ENCODE data around the gene ABCA2. TPM values are rescaled to one million over a fixed set of nuclear protein-coding genes. Genes with fewer than 3 reads are reported as not detected.

ABCA2 gene
- total RNA-seq, 2 experiments from 2014 or later = 4.1 to 4.7 TPM

GRCh38 chr9:137050570-137050969 lies 22.5 kb upstream of the ABCA2 start:
- no peak for DNase-seq
- no peak overlapping the region for H3K4me3 Mint-ChIP-seq
- CTCF ChIA-PET = no interaction called here
- H3K9me3 Mint-ChIP-seq = no peaks in the 10 kb centered on the region
- H3K27ac Mint-ChIP-seq = no peak overlapping the region
- H3K4me1 Mint-ChIP-seq (ENCODE audit: low read depth) = peaks cover 7% of the 10 kb centered on the region
- intact Hi-C loops (cut with micrococcal nuclease) = loop anchor here (2.0 kb wide), 1 partner anchor 120 kb away; the partner anchor contains the start of gene LRRC26
- peaks cover 34% of the 10 kb centered on the region for H3K27me3 Mint-ChIP-seq (ENCODE audit: low read depth)
- H3K36me3 Mint-ChIP-seq (ENCODE audit: low read depth) = no peaks in the 10 kb centered on the region

GRCh38 chr9:137049544-137050449 lies 21.8 kb upstream of the ABCA2 start:
- Mint-ChIP-seq H3K4me1 (ENCODE audit: low read depth) (peaks cover 12% of the 10 kb centered on the region), H3K27ac (no peak overlapping the region), H3K4me3 (no peak overlapping the region), H3K27me3 (ENCODE audit: low read depth) (peaks cover 39% of the 10 kb centered on the region), H3K9me3 (no peaks in the 10 kb centered on the region), H3K36me3 (ENCODE audit: low read depth) (no peaks in the 10 kb centered on the region)
- CTCF ChIA-PET = interaction anchor here (0.6 to 1.9 kb wide), 9 partner anchors 10 to 539 kb away, joined by 3 to 8 read pairs (median 3); partner anchors contain the start of gene SAPCD2
- intact Hi-C loops (cut with micrococcal nuclease) = loop anchor here (2.0 to 5.0 kb wide), 3 partner anchors 78 to 188 kb away; partner anchors contain the start of gene LRRC26
- DNase-seq = peak; percentile 77

- intact Hi-C loops (cut with micrococcal nuclease) = loop anchor here (5.0 kb wide), 2 partner anchors 78 to 188 kb away; no protein-coding TSS in a partner anchor
- CTCF ChIA-PET = interaction anchor here (0.6 to 1.9 kb wide), 11 partner anchors 9 to 540 kb away, joined by 3 to 8 read pairs (median 3); partner anchors contain the start of gene SAPCD2
- no peak for DNase-seq
- Mint-ChIP-seq H3K4me1 (ENCODE audit: low read depth) (peaks cover 14% of the 10 kb centered on the region), H3K36me3 (ENCODE audit: low read depth) (no peaks in the 10 kb centered on the region), H3K4me3 (no peak overlapping the region), H3K27me3 (ENCODE audit: low read depth) (peaks cover 47% of the 10 kb centered on the region), H3K27ac (no peak overlapping the region), H3K9me3 (no peaks in the 10 kb centered on the region)
Measured at GRCh38 chr9:137048655-137049543, 20.9 kb upstream of the ABCA2 start.

GRCh38 chr9:137046088-137046787 lies 18.2 kb upstream of the ABCA2 start, which contains the start of gene NPDC1:
NPDC1 (minus strand) TSS chr9:137046177; CDS start chr9:137045989, 188 bp downstream.
- CTCF ChIA-PET = interaction anchor here (0.5 to 1.9 kb wide), 29 partner anchors 10 to 222 kb away, joined by 3 to 37 read pairs (median 4); partner anchors contain the start of genes MAN1B1, RNF224 and SAPCD2

GRCh38 chr9:137045294-137046087 lies 17.5 kb upstream of the ABCA2 start:
- H3K36me3 Mint-ChIP-seq (ENCODE audit: low read depth) = no peaks in the 10 kb centered on the region
- no peaks in the 10 kb centered on the region for H3K9me3 Mint-ChIP-seq
- intact Hi-C loops (cut with micrococcal nuclease) = loop anchor here (1.0 to 5.0 kb wide), 3 partner anchors 22 to 192 kb away; no protein-coding TSS in a partner anchor
- peak overlapping the region; percentile 50 for H3K4me3 Mint-ChIP-seq
- H3K27me3 Mint-ChIP-seq (ENCODE audit: low read depth) = peaks cover 45% of the 10 kb centered on the region
- no peak for DNase-seq
- CTCF ChIA-PET = interaction anchor here (0.7 to 2.2 kb wide), 5 partner anchors 10 to 38 kb away, joined by 3 to 13 read pairs (median 5); no protein-coding TSS in a partner anchor
- H3K27ac Mint-ChIP-seq = no peak overlapping the region
- H3K4me1 Mint-ChIP-seq (ENCODE audit: low read depth) = peaks cover 14% of the 10 kb centered on the region

More at GRCh38 chr9:137046088-137046787, 18.2 kb upstream of the ABCA2 start, which contains the start of gene NPDC1:
- peak; percentile 90 for DNase-seq
- Mint-ChIP-seq H3K36me3 (ENCODE audit: low read depth) (no peaks in the 10 kb centered on the region), H3K9me3 (no peaks in the 10 kb centered on the region), H3K4me1 (ENCODE audit: low read depth) (peaks cover 14% of the 10 kb centered on the region), H3K27ac (no peak within 1 kb of the TSS), H3K4me3 (peak within 1 kb of the TSS; percentile 50), H3K27me3 (ENCODE audit: low read depth) (peaks cover 47% of the 10 kb centered on the region)
- intact Hi-C loops (cut with micrococcal nuclease) = loop anchor here (1.0 to 5.0 kb wide), 3 partner anchors 21 to 191 kb away; no protein-coding TSS in a partner anchor

GRCh38 chr9:137044502-137045177 lies 16.6 kb upstream of the ABCA2 start:
- no peaks in the 10 kb centered on the region for H3K9me3 Mint-ChIP-seq
- H3K36me3 Mint-ChIP-seq (ENCODE audit: low read depth) = no peaks in the 10 kb centered on the region
- peaks cover 39% of the 10 kb centered on the region for H3K27me3 Mint-ChIP-seq (ENCODE audit: low read depth)
- no peak for DNase-seq
- H3K4me1 Mint-ChIP-seq (ENCODE audit: low read depth) = peaks cover 11% of the 10 kb centered on the region
- H3K27ac Mint-ChIP-seq = no peak overlapping the region
- intact Hi-C loops (cut with micrococcal nuclease) = loop anchor here (5.0 kb wide), 2 partner anchors 83 to 193 kb away; no protein-coding TSS in a partner anchor
- CTCF ChIA-PET = interaction anchor here (0.7 to 2.2 kb wide), 5 partner anchors 9 to 33 kb away, joined by 3 to 13 read pairs (median 4); no protein-coding TSS in a partner anchor
- peak overlapping the region; percentile 49 for H3K4me3 Mint-ChIP-seq

GRCh38 chr9:137044037-137044436 lies 16.0 kb upstream of the ABCA2 start:
- DNase-seq = no peak
- peaks cover 36% of the 10 kb centered on the region for H3K27me3 Mint-ChIP-seq (ENCODE audit: low read depth)
- peaks cover 9% of the 10 kb centered on the region for H3K4me1 Mint-ChIP-seq (ENCODE audit: low read depth)
- H3K27ac Mint-ChIP-seq = no peak overlapping the region
- CTCF ChIA-PET = interaction anchor here (1.1 to 2.2 kb wide), 3 partner anchors 9 to 20 kb away, joined by 3 to 13 read pairs (median 7); no protein-coding TSS in a partner anchor
- intact Hi-C loops (cut with micrococcal nuclease) = no loop called here
- no peak overlapping the region for H3K4me3 Mint-ChIP-seq
- H3K9me3 Mint-ChIP-seq = no peaks in the 10 kb centered on the region
- H3K36me3 Mint-ChIP-seq (ENCODE audit: low read depth) = no peaks in the 10 kb centered on the region

- DNase-seq = no peak
- H3K9me3 Mint-ChIP-seq = no peaks in the 10 kb centered on the region
- intact Hi-C loops (cut with micrococcal nuclease) = no loop called here
- no peak overlapping the region for H3K27ac Mint-ChIP-seq
- CTCF ChIA-PET = interaction anchor here (2.1 to 2.2 kb wide), 2 partner anchors 8 to 14 kb away, joined by 5 to 13 read pairs; no protein-coding TSS in a partner anchor
- peaks cover 9% of the 10 kb centered on the region for H3K4me1 Mint-ChIP-seq (ENCODE audit: low read depth)
- no peak overlapping the region for H3K4me3 Mint-ChIP-seq
- H3K27me3 Mint-ChIP-seq (ENCODE audit: low read depth) = peaks cover 34% of the 10 kb centered on the region
- no peaks in the 10 kb centered on the region for H3K36me3 Mint-ChIP-seq (ENCODE audit: low read depth)
Measured at GRCh38 chr9:137042751-137043727, 15.0 kb upstream of the ABCA2 start.

- Mint-ChIP-seq H3K4me1 (ENCODE audit: low read depth) (peaks cover 6% of the 10 kb centered on the region), H3K27me3 (ENCODE audit: low read depth) (peaks cover 18% of the 10 kb centered on the region), H3K9me3 (no peaks in the 10 kb centered on the region), H3K36me3 (ENCODE audit: low read depth) (no peaks in the 10 kb centered on the region), H3K4me3 (no peak overlapping the region), H3K27ac (no peak overlapping the region)
- DNase-seq = no peak
- CTCF ChIA-PET = no interaction called here
- intact Hi-C loops (cut with micrococcal nuclease) = no loop called here
Measured at GRCh38 chr9:137041124-137041523, 13.1 kb upstream of the ABCA2 start.
